ENCODE results near the gene SAMSN1. TPM values are rescaled to one million over a fixed set of nuclear protein-coding genes. Genes with fewer than 3 reads are reported as not detected.

SAMSN1 gene
- total and polyA plus RNA-seq, 2 experiments from 2014 or later = 0.82 to 1.7 TPM

GRCh38 chr21:14477133-14477532 lies 69.0 kb downstream of the SAMSN1 start:
- Histone ChIP-seq H3K27ac (no peak overlapping the region), H2AFZ (no peak overlapping the region), H3K27me3 (no peaks in the 10 kb centered on the region), H3K4me2 (no peak overlapping the region), H3K9me3 (ENCODE audit: low read depth) (no peaks in the 10 kb centered on the region), H3K4me1 (ENCODE audit: insufficient read depth) (no peaks in the 10 kb centered on the region), H3K36me3 (replicated peaks; ENCODE audit: insufficient read depth, low read depth) (no peaks in the 10 kb centered on the region), H3K4me3 (no peak overlapping the region), H3K9me2 (replicated peaks; ENCODE audit: insufficient read depth) (no peaks in the 10 kb centered on the region), H4K20me1 (ENCODE audit: insufficient read depth, poor library complexity, severe bottlenecking) (no peaks in the 10 kb centered on the region), H3K79me2 (no peaks in the 10 kb centered on the region)
- 90% methylated on average over 2 of the region's 2 CpGs for WGBS (ENCODE audit: low lambda C conversion rate, missing lambda C conversion rate)
- TF ChIP-seq EZH2 (IDR thresholded peaks at IDR 0.05; ENCODE audit: borderline replicate concordance) (no peak), CTCF (IDR thresholded peaks at IDR 0.05; ENCODE audit: poor library complexity) (no peak)
- no peak for DNase-seq (ENCODE audit: low spot score)

- H3K9me2 ChIP-seq (replicated peaks; ENCODE audit: insufficient read depth) = no peaks in the 10 kb centered on the region
- H3K27me3 ChIP-seq = no peaks in the 10 kb centered on the region
- TF ChIP-seq EZH2phosphoT487 (IDR thresholded peaks at IDR 0.05; ENCODE audit: low read depth, severe bottlenecking, unreplicated experiment) (no peak), CTCF (IDR thresholded peaks at IDR 0.05; ENCODE audit: poor library complexity) (no peak)
- no peaks in the 10 kb centered on the region for H3K79me2 ChIP-seq
- H3K4me2 ChIP-seq = no peak overlapping the region
- H2AFZ ChIP-seq = no peak overlapping the region
- no peaks in the 10 kb centered on the region for H3K9me3 ChIP-seq (ENCODE audit: low read depth)
- no peak overlapping the region for H3K4me3 ChIP-seq
- H4K20me1 ChIP-seq (ENCODE audit: insufficient read depth, poor library complexity, severe bottlenecking) = no peaks in the 10 kb centered on the region
- no peaks in the 10 kb centered on the region for H3K36me3 ChIP-seq (replicated peaks; ENCODE audit: insufficient read depth, low read depth)
- no peaks in the 10 kb centered on the region for H3K4me1 ChIP-seq (ENCODE audit: insufficient read depth)
- no peak overlapping the region for H3K27ac ChIP-seq
- no peak for DNase-seq (ENCODE audit: low spot score)
These were observed 71.1 kb downstream of the SAMSN1 start for GRCh38 chr21:14474995-14475394.

GRCh38 chr21:14469641-14470040 lies 76.5 kb downstream of the SAMSN1 start:
- H3K36me3 ChIP-seq (replicated peaks; ENCODE audit: insufficient read depth, low read depth) = no peaks in the 10 kb centered on the region
- H3K27me3 ChIP-seq = no peaks in the 10 kb centered on the region
- H3K9me2 ChIP-seq (replicated peaks; ENCODE audit: insufficient read depth) = no peaks in the 10 kb centered on the region
- no peak for TF ChIP-seq EZH2 (IDR thresholded peaks at IDR 0.05; ENCODE audit: borderline replicate concordance)
- TF ChIP-seq EZH2phosphoT487 (IDR thresholded peaks at IDR 0.05; ENCODE audit: low read depth, severe bottlenecking, unreplicated experiment) = no peak
- no peak for TF ChIP-seq CTCF (IDR thresholded peaks at IDR 0.05; ENCODE audit: poor library complexity)
- no peak overlapping the region for H3K4me3 ChIP-seq
- no peaks in the 10 kb centered on the region for H4K20me1 ChIP-seq (ENCODE audit: insufficient read depth, poor library complexity, severe bottlenecking)
- no peaks in the 10 kb centered on the region for H3K79me2 ChIP-seq
- no peak overlapping the region for H3K4me2 ChIP-seq
- no peaks in the 10 kb centered on the region for H3K9me3 ChIP-seq (ENCODE audit: low read depth)
- H2AFZ ChIP-seq = no peak overlapping the region
- H3K27ac ChIP-seq = no peak overlapping the region
- DNase-seq (ENCODE audit: low spot score) = no peak
- 74% methylated on average over 4 of the region's 4 CpGs for WGBS (ENCODE audit: low lambda C conversion rate, missing lambda C conversion rate)
- H3K4me1 ChIP-seq (ENCODE audit: insufficient read depth) = no peaks in the 10 kb centered on the region

- no peak for DNase-seq (ENCODE audit: low spot score)
- H3K27ac ChIP-seq = no peak overlapping the region
- no peak overlapping the region for H3K4me3 ChIP-seq
- H3K27me3 ChIP-seq = no peaks in the 10 kb centered on the region
- no peaks in the 10 kb centered on the region for H3K36me3 ChIP-seq (replicated peaks; ENCODE audit: insufficient read depth, low read depth)
- no peaks in the 10 kb centered on the region for H3K79me2 ChIP-seq
- no peaks in the 10 kb centered on the region for H3K9me3 ChIP-seq (ENCODE audit: low read depth)
- 33% methylated on average over 1 of the region's 1 CpG for WGBS (ENCODE audit: low lambda C conversion rate, missing lambda C conversion rate)
- no peaks in the 10 kb centered on the region for H3K9me2 ChIP-seq (replicated peaks; ENCODE audit: insufficient read depth)
- no peaks in the 10 kb centered on the region for H4K20me1 ChIP-seq (ENCODE audit: insufficient read depth, poor library complexity, severe bottlenecking)
- no peak for TF ChIP-seq EZH2phosphoT487 (IDR thresholded peaks at IDR 0.05; ENCODE audit: low read depth, severe bottlenecking, unreplicated experiment)
- TF ChIP-seq CTCF (IDR thresholded peaks at IDR 0.05; ENCODE audit: poor library complexity) = no peak
- TF ChIP-seq EZH2 (IDR thresholded peaks at IDR 0.05; ENCODE audit: borderline replicate concordance) = no peak
- no peak overlapping the region for H2AFZ ChIP-seq
- H3K4me1 ChIP-seq (ENCODE audit: insufficient read depth) = no peaks in the 10 kb centered on the region
- no peak overlapping the region for H3K4me2 ChIP-seq
These were observed 79.4 kb downstream of the SAMSN1 start for GRCh38 chr21:14466715-14467114.
